HK-2 (cell line): ENCODE data around the gene ZNF726.
"Not testable (repeated sequence)": the region's sequence is repeated elsewhere in the genome, so short reads cannot be mapped to it uniquely, and the experiment has no call there.

Source experiments
- DNase-seq: peaks from one replicate; pipeline ENCODE4 v3.0.0-alpha.2; 2018; ENCODE audit not compliant: unreplicated experiment

ZNF726 gene

GRCh38 chr19:23914402-23915286, at the start of gene ZNF726:
Gene ZNF726 (plus strand): TSS chr19:23914886. CDS start chr19:23914995, 109 bp downstream.
- DNase-seq = peak; percentile 92

DNA sequence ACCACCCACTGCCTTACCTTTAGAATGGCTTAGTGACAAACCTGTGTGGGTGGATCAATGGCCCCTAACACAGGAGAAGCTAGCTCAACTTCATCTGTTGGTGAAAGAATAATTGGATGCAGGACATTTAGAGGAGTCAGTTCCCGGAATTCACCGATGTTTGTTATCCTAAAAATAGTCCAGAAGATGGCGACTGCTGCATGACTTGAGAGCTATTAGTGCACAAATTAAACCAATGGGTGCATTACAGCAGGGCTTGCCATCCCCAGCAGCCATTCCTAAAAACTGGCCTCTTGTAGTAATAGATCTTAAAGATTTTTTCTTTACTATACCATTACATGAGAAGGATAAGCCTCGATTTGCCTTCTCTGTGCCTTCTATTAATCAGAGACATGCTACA, 46.8 kb upstream of the ZNF726 start:
- no peak for DNase-seq

DNA sequence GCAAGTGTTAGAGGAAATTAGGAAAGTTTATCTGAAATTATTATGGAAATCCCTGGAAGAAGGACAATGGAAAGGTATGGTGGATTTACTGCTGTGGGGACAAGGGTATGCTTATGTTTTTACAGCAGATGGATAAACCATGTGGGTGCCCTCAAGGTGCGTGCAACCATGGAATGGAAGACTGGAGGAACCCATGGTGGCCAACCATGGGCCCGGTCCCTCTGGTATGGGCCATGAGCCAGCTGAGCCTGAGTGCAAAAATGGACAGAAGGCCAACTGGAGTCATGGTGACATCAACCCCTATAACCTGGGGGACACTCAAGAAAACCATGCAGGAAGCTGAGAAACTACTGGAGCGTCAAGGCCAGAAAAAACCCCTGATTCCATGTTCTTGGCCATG, 46.1 kb upstream of the ZNF726 start:
- no peak for DNase-seq

DNA sequence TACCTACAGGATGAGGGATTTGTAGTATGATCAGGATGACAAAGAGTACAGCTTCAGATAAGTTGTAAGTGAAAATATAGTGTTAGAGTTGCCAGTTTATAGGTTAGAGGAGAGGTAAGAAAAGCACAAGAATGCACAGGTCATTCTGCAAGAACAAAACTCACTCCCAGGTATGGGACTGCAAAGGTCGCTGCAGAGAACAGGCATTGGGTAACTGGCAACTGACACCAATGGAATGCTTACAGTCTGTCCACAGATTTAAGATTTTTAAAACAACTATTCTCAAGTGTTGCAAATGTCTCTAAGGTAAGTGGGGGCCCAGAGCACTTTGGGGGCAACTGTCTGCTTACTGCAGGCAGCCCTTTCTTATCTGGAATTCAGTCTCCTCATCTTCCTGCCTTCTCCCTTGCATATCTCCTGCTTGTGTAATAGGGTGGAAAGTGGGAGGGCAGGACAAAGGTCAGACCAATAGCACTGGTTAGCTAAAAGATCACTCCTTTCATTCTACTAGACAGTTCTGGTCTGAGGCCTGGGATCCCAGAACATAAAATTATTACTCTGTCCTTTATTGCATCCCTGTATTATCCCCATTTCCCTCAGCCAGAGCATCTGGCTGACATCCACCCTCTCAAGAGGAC, 42.3 kb upstream of the ZNF726 start:
- DNase-seq = no peak

- DNase-seq = no peak
Observed at GRCh38 chr19:23876261-23876660, 38.4 kb upstream of the ZNF726 start.

DNA sequence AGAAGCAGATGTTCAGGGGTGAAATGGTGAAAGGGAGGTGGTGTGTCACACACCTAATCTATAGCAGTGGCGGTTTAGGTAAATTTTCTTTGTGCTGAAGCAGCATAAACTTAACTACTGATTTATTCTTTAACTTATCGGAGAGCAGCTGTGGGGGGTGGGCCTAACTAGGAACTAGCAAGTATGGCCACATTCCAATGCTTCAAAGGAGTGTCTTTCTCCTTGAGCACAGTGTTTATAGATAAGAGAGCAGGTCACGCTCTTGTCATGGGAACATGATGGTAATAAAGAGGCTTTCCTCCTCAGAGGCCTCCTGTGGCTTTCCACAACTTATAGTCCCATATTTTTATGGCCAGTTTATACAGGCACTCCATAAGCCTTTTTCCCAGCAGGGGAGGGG, 37.9 kb upstream of the ZNF726 start:
- not testable (repeated sequence) for DNase-seq

DNA sequence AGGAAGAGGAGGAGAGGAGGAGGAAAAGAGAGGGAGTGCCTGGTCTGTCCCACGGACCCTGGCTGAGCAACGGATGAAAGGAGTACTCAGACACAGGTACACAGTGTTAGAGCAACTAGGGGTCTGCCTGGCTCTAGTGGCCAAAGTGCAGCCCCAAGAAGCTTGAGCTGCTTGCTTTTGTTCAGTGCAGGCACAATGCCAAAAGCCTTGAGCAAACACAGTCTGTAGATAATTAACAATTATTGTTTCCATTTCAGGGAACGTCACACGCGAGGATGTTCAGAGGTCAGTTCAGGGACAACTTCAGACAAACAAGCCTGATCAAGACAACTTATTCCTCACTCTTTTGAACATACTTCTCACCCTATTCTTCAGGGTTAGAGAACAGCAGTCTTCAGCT, 32.2 kb upstream of the ZNF726 start:
- no peak for DNase-seq

GRCh38 chr19:23884363-23884762, 30.3 kb upstream of the ZNF726 start:
- no peak for DNase-seq

- no peak for DNase-seq
Observed at GRCh38 chr19:23887642-23888041, 27.0 kb upstream of the ZNF726 start.

- DNase-seq = not testable (repeated sequence)
Observed at GRCh38 chr19:23896096-23896495, 18.6 kb upstream of the ZNF726 start.

- DNase-seq = no peak
Observed at GRCh38 chr19:23896912-23897311, 17.8 kb upstream of the ZNF726 start.

DNA sequence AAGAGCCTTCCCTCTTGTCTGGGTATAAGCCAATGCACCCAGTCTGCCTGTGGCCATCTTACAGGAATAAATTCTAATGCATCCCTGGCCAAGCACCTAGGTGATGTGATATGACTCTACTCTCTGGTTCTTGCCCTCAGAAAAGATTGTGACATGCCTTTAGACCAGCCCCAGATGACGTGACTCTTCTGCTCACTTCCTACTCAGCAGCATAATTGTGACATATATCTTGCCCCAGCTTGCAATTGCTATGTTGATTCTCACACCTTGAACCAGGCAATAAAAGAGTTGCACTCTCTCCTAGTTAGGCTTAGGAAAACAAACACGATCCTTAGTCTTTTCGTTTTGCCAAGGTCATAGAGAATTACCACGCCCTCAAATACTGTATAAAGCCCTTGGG, 13.3 kb upstream of the ZNF726 start:
- DNase-seq = no peak

GRCh38 chr19:23904406-23904805, 10.3 kb upstream of the ZNF726 start:
- DNase-seq = no peak

DNA sequence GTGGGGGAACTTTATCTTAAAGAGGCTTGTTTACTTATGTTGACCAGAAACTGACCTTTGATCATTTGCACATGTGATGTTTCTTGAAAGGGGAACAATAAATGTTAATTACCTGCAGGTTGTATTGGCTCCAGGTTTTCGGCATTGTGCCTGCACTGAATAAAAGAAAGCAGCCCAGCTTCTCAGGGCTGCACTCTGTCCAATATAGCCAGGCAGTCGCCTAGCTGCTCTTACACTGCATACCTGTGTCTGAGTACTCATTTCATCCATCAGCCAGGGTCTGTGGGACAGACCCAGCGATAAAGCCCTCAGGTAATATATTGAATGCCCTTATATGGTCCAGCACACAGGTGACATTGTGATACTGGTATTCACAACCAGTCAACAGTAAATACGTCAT, 8.9 kb upstream of the ZNF726 start:
- no peak for DNase-seq

GRCh38 chr19:23906835-23907234, 7.9 kb upstream of the ZNF726 start:
- DNase-seq = no peak

DNA sequence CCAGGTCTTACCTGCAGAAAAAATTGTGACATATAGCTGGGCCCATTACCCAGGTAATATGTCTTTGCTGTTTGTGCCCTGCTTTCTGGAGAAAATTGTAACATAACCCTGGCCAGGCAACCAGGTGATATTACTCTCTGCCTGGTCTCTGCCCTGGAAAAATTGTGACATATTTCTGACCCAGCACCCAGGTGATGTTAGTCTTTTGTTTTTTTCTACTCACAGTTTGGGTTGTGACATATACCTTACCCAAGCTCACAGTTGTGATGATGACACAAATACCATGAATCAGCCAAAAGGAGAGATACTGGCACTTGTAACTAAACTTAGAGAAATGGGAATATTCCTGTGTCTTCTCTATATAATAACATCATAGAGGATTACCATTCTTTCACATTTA, 6.5 kb upstream of the ZNF726 start:
- DNase-seq = no peak

- DNase-seq = no peak
Observed at GRCh38 chr19:23909222-23909621, 5.5 kb upstream of the ZNF726 start.

- no peak for DNase-seq
Observed at GRCh38 chr19:23913931-23914330, 755 bp upstream of the ZNF726 start.

DNA sequence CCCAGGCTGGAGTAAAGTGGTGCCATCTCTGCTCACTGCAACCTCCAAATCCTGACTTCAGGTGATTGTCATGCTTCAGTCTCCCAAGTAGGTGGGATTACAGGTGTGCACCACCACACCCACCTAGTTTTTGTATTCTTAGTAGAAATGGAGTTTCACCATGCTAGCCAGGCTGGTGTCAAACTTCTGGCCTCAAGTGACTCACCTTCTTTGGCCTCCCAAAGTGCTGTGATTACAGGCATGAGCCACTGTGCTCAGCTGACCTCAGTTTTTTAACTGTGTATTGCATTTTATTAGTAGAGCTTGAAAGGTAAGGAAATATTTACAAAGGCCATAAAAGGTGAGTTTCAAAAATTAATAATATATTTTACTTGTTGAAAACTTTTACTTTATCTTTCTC, 2.3 kb downstream of the ZNF726 start:
- no peak for DNase-seq

DNA sequence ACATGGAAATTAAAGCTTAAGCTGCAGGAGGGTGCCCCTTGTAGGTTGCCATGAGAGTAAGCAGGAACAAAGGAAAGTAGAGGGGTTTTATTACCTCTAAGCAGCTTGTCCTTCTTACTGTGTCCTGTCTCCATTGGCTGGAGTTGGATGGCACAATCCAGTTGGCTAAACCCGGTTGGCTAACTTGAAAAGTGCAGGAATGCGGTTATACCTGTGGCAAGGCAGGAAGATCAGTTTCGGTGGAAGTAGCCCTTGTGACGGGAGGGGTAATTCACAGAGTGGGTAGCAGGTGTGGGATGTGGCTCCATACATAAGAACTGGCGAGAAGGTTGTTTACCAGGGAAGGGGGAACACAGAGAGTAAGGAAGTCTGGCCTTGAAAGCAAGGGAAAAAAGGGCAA, 3.2 kb downstream of the ZNF726 start:
- DNase-seq = no peak

GRCh38 chr19:23925285-23925684, 10.6 kb downstream of the ZNF726 start:
- DNase-seq = no peak

GRCh38 chr19:23932878-23933277, 18.2 kb downstream of the ZNF726 start:
- no peak for DNase-seq

DNA sequence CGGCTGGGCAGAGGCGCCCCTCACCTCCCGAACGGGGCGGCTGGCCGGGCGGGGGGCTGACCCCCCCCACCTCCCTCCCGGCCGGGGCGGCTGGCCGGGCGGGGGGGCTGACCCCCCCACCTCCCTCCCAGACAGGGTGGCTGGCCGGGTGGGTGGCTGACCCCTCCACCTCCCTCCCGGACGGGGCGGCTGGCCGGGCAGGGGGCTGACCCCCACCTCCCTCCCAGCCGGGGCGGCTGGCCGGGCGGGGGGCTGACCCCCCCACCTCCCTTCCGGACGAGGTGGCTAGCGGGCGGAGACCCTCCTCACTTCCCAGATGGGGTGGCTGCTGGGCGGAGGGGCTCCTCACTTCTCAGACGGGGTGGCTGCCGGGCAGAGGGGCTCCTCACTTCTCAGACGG, 22.3 kb downstream of the ZNF726 start:
- DNase-seq = not testable (repeated sequence)
